HG02840 (cell line): Measurements from ENCODE around the gene TTN.
"Not testable (repeated sequence)": the region's sequence is repeated elsewhere in the genome, so short reads cannot be mapped to it uniquely, and the experiment has no call there.

Source experiments
- ATAC-seq: cut with Tn5 transposase; IDR thresholded peaks from one replicate; pipeline ENCODE4 v1.9.1; 2021; ENCODE audit warnings: mild to moderate bottlenecking, moderate library complexity, moderate number of reproducible peaks; ENCODE audit not compliant: unreplicated experiment, low FRiP score

Gene TTN

DNA sequence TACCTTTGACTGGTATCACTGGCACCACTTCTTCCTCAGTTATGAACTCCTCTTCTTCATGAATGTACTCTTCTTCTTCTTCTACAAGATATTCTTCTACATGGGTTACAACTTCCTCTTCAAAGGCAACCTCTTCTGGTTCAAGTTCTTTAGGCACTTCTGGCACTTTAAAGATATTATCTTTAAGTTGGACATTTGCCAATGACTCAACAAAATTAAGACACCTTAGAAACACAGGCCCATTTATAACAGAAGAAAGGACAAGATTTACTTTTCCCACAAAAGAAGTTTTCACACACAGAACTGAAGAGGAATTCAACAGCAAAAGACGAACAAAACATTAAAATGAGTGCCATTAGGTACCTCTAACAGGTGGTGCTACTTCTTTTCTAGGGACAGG, 127.3 kb downstream of the TTN start:
- ATAC-seq: no peak

DNA sequence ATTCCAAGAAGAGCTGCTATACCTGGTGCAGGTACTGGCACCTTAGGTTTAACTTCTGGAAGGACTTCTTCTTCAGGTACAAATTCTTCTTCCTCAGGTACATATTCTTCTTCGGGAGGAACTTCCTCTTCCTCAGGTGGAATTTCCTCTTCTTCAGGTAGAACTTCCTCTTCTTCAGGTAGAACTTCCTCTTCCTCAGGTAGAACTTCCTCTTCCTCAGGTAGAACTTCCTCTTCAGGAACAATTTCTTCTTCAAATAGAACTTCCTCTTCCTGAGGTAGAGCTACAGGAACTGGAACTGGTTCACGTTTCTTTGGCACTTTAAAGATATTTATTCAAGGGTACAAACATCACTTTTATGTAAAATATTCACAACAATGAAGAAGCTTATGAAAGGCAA, 129.6 kb downstream of the TTN start:
- no peak for ATAC-seq

DNA sequence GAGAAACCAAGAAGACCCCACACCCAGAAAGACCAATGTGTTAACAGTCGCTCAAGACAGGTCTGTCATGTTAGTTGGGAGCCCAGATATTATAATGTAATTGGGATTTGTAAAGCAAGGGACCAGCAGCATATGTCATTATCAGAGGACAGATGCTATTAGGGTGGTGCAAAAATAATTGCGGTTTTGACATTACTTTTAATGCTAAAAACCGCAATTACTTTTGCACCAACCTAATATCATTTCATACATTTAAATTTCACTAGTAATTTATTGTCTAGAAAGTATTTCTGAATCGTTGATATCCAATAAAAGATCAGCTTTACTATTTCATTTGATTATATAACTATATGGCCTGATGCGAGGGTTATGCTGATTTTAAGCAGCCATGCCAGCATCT, 131.2 kb downstream of the TTN start:
- no peak for ATAC-seq

GRCh38 chr2:178674122-178674521, 133.1 kb downstream of the TTN start:
- no peak for ATAC-seq

DNA sequence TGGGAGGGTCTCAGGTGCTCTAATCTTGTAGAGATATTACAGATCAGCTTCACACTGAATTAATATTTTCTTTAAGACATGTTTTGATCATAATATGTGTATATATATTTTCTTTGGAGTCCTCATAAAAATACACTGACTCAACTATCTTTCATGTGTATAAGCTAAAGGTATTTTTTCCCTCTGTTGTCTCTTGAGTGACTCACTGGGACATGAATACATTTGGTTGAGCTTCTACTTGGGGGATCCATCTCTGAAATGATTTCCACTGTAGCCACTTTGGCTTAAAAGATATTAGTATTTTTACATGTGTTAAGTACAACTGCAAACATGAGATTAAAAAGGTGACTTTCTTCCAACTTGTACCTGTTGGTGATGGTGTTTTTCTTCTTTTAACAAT, 140.8 kb downstream of the TTN start:
- ATAC-seq: no peak

- not testable (repeated sequence) for ATAC-seq
Measured at GRCh38 chr2:178658480-178658879, 148.7 kb downstream of the TTN start.

DNA sequence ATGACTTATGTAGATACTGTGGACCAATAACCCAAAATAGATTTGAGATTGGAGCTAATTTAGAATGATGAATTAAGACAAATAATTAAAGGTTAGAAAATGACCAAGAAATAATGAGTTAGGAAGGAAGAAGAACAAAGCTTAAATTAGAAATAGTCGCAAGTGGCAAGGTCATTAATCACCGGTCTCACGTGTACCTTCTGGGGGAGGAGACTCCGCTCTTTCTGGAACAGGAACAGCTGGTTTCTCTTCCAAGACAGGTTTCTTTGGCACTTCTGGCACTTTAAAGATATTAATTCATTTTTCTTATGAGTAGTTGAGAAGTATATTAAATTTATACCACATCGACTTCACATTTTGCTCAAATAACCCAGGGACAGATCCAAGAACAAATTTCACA, 156.7 kb downstream of the TTN start:
- ATAC-seq: no peak

DNA sequence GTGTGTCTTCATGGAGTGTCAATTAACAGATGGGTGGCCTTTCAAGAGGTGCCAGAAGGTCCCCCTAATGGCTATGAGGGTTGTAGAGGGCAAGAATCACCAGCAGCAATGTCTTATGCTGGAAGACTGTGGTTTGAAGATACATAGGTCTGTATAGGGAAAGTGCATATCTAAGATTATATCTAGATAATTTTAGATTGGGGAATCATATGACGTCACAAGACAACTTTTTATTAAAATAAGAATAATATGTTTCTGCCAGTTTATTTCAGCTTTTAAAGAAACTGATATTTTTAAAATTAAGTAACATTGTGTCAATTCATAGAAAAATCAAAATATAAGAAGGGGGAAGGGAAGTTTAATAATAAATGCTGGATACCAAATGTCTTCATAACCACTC, 162.3 kb downstream of the TTN start:
- no peak for ATAC-seq

DNA sequence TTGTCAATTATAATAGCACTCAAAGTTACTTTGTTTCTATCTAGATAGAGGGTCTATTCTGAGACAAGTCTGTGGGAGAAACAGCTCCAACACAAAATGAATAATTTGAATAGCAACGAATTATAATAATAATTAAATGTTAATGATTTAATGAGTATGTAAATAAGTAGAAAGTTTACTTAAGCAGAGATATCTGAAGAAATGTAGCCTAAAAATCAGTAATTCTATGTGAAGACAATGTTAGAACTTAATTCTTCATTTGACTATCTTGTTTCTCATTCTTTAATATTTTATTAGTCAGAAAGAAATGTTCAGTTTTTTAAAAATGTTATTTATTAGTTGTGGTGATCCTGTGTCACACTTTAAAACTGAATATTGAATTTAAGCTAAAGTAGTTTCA, 165.7 kb downstream of the TTN start:
- ATAC-seq: no peak

DNA sequence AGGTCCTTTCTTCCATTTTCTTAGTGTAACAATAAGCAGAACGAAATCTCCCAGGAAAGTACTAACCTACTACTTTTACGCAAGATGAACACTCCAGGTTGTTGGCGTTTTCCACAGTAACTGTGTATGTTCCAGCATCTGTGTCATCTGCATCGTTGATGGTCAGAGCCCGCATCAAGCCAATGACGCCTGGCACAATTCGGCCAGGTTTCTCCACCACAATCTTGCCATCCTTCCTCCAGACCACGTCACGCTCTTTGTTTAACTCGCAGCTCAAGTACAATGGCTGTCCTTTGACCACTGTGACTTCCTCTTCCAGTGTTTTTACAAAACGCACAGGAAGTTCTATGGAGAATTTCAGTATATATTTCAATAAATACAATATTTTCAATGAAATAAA, 171.3 kb downstream of the TTN start:
- no peak for ATAC-seq

DNA sequence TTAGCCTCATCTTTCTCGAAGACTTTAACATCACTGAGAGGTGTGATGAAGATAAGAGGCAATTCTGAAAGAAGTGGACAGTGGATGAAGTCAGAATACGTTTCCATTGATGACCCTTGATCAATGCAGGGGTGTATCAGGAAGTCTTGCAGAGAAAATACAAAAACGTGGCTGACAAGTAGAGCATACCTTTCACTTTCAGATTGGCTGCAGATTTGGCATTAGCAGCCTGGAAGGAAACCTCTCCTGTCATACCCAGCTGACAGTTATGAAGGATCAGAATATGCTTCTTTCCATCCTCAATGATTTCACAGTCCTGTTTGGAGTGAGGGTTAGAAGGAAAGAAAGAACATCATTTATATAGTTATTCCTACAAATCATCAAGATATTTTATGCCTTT, 174.5 kb downstream of the TTN start:
- ATAC-seq: no peak

DNA sequence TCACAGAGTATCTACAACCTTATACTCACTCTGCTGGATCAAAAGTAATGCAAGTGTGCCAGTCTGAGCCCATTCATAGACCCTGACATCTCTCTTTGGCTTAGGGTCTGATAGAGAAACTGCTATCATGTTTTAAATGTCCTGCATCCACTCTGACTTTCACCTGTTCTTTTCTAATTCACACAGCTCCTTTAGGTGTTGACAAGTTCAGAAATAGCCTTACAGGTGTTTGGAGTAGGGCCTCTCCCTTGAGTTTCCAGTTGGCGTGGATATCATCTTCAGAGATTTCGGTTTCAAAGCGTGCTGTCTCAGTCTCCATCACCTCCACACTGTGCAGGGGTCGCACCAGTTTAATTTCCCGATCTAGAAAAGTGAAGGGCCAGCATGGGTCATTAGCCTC, 176.6 kb downstream of the TTN start:
- no peak for ATAC-seq

GRCh38 chr2:178629463-178629862, 177.8 kb downstream of the TTN start:
- ATAC-seq: no peak

DNA sequence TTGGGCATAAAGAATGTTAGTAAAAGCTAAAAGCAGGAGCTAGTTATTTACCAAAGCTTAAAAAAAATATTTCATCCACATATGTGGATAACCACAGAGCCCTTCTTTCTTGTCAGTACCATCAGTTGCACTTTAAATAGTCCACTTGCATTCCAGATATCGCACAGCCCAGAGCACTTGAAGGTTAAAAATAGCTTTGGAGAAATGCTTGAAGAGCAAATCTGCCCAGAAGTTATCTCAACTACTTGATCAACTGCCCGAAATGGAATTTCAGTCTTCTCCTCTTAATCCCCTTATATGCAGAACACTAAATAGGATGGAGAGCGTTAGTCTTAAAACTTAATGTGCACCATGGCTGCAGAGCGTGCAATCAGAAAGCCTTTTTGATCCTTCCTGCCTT, 178.6 kb downstream of the TTN start:
- ATAC-seq: no peak

DNA sequence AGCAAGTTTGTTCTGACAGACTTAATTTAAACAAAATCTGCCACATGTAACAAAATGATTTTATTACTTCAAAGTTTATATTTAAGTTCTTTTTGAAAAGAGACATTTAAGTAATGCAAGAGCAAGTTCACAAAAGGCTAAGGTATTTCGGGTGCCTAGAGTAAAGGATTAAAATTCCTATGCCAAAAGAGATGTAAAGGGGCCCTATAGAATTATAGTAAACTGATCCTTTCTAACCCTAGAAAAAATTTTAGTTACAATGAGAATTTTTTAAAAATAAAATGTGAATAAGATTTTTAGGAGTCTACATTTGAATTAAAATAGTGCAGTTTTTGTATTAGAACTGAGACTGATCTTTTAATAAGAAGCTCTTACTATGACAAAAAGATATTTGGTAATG, 179.8 kb downstream of the TTN start:
- no peak for ATAC-seq

GRCh38 chr2:178615969-178616368, 191.3 kb downstream of the TTN start:
- ATAC-seq: no peak

DNA sequence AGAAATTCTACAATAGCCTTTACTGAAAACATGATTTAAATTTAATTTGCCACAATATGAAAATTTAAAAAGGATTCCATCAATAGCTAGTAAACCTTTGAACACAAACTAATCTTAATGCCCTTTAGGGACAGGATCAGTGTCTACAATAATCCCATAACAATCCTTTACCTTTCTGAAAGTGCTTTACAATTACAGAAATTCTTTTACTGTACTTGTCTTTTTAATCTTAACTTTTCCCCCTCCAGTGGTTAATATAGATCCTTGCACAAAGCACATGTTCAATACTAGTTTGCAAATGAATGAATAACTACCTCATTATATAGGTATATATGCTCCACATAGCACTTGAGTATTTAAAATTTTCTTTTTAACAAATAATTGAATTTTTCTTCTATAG, 204.3 kb downstream of the TTN start:
- no peak for ATAC-seq

DNA sequence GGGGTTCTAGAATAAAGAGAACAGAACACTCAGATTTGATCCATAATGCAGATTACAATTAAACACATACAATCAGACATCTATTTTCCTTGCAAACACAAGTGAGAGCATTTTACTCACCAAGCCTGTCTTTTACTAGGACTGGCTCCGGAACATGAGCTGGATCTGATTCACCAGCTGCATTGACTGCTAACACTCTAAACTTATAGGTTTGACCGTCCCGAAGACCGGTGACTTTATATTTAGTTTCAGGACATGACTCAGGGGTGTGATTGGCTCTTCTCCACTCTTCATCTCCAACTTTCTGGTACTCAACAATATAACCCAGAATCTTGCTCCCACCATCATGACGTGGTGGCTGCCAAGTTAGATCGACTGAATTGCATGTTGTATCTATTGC, 214.6 kb downstream of the TTN start:
- ATAC-seq: no peak

DNA sequence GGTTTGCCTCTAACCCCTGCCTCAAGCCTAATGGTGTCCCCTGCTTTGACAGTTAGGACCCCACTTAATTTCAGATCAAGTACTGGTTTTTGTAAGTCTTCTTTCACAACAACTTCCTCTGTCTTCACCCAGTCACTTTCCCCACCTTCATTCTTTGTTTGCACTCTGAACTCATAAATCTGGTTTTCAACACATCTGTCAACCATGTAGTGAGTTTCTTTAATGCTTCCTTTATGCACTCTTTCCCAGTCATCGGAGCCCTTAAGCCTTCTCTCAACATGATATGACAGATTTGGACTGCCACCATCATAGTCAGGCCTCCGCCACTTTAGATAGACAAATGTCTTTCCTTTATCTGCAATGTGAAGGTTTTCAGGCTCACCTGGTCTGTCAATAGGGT, 217.9 kb downstream of the TTN start:
- no peak for ATAC-seq

- ATAC-seq: no peak
Measured at GRCh38 chr2:178584666-178585065, 222.6 kb downstream of the TTN start.

DNA sequence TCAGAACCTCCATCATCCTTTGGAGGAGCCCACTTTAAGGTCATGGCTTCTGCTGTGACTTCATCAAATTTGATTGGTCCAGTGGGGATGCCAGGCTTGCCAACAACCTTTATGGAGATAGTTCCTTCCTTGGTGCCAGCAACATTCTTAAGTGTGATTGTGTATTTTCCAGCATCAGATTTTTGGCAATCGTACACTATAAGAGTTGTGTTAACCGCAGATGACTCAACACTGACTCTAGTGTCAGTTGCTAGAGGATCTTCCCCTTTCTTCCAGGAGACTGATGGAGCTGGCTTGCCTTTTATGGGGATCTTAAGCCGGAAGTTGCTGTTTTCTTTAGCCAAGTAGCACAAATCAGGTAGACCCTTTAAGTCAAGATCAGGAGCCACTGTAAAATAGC, 228.2 kb downstream of the TTN start:
- no peak for ATAC-seq

- ATAC-seq: no peak
Measured at GRCh38 chr2:178574789-178575188, 232.4 kb downstream of the TTN start.

DNA sequence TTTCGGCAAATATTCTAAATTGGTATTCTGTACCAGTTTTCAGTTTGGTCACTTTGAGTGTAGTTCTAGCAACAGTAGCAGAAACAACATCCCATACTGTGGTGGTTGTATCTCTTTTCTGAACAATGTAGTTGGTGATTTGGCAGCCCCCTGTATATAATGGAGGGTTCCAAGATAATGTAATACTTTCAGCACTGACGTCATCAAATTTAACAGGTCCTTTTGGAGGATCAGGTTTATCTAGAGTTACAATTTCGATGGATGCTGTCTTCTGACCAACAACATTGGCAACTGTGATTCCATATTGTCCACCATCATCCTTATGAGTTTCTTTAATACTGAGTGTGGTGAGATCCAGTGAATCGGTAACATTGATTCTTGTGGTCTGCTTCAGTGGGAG, 239.0 kb downstream of the TTN start:
- no peak for ATAC-seq

DNA sequence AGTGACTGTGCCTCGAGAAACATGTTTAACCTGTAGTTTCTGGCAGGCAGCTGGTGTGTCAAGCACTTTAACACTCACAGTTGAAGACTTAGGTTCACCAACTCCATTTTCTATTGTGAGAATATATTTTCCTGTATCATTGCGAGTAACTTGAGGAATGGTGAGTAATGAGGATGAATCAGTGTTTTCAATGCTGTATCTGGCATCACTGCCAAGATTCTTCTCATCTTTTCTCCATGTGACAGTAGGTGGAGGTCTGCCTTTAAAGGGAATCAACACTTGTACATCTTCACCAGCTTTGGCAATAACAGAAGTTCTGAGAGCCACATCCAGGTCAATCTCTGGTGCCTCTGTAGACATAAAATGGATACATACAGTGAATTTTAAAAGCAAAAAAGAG, 254.2 kb downstream of the TTN start:
- ATAC-seq: no peak
